Gastroesophageal sphincter (tissue), 4 donors: ENCODE data around the gene GRIP2. TPM values are rescaled to one million over a fixed set of nuclear protein-coding genes. Genes with fewer than 3 reads are reported as not detected.

Experiments
- ATAC-seq: fragments of 150-250 bp; one replicate; pipeline ENCODE4 v1.9.1; 2016; ENCODE audit warnings: mild to moderate bottlenecking, moderate library complexity
- H3K27ac ChIP-seq, 4 donors: fragments of 200-600 bp; sonication (generic) in 3 of 4; 1 replicate in 3 of 4; 2 replicates in 1 of 4; pipeline ENCODE4 v1.5.1; 2016 to 2019
- H3K27me3 ChIP-seq: fragments of 200-600 bp; sonication (generic); one replicate; pipeline ENCODE4 v1.5.1; 2019
- H3K36me3 ChIP-seq, 2 donors: fragments of 200-600 bp; sonication (generic); one replicate each; pipeline ENCODE4 v1.5.1; 2019; ENCODE audit warnings: control low read depth in 1 of 2
- H3K4me1 ChIP-seq, 3 donors: fragments of 200-600 bp; sonication (generic); 1 replicate in 2 of 3; 2 replicates in 1 of 3; pipeline ENCODE4 v1.5.1; 2016 to 2019; ENCODE audit warnings: control low read depth in 2 of 3
- H3K4me3 ChIP-seq, 2 donors: fragments of 200-600 bp; sonication (generic); one replicate each; pipeline ENCODE4 v1.5.1; 2019; ENCODE audit warnings: mild to moderate bottlenecking in 1 of 2, moderate library complexity in 1 of 2
- H3K9me3 ChIP-seq, 3 donors: fragments of 200-600 bp; sonication (generic); one replicate each; pipeline ENCODE4 v1.5.1; 2017 to 2019; ENCODE audit warnings: control low read depth in 2 of 3
- CTCF ChIP-seq, 4 experiments: fragments of 200-600 bp in 2 of 4; fragments of 450-650 bp in 2 of 4; sonication (generic) in 1 of 4; IDR thresholded peaks; one replicate each; pipeline ENCODE4 v1.5.1; 2017 to 2019; ENCODE audit warnings: antibody characterized with exemption in 4 of 4, mild to moderate bottlenecking in 2 of 4, moderate library complexity in 2 of 4
- EP300 ChIP-seq: sonication (generic); formaldehyde crosslinking; IDR thresholded peaks from one replicate; pipeline ENCODE4 v1.6.1; 2017; ENCODE audit warnings: antibody characterized with exemption, mild to moderate bottlenecking
- POLR2A ChIP-seq, 2 donors: fragments of 450-650 bp; IDR thresholded peaks; one replicate each; pipeline ENCODE4 v1.6.1; 2017; ENCODE audit warnings: antibody characterized with exemption in 2 of 2, mild to moderate bottlenecking in 2 of 2, moderate library complexity in 1 of 2
- POLR2AphosphoS5 ChIP-seq: sonication (generic); formaldehyde crosslinking; IDR thresholded peaks from one replicate; pipeline ENCODE4 v1.6.1; 2017; ENCODE audit warnings: antibody characterized with exemption
- WGBS, 2 donors: methylation state at CpG; one replicate each; pipeline ENCODE4 v1.1.5; 2018; ENCODE audit warnings: low coverage in 1 of 2; 5-methylcytosine and 5-hydroxymethylcytosine counted together
- total RNA-seq, 4 donors: library from RNA; depleted of rRNA; stranded (reverse); fragments of >200 nt; gene quantifications; one replicate each; pipeline ENCODE4 v1.1.0, GENCODE V29; 2016

Gene GRIP2
- total RNA-seq, 4 donors from 2014 or later: 0.27 to 1.6 (median 0.72) TPM

DNA sequence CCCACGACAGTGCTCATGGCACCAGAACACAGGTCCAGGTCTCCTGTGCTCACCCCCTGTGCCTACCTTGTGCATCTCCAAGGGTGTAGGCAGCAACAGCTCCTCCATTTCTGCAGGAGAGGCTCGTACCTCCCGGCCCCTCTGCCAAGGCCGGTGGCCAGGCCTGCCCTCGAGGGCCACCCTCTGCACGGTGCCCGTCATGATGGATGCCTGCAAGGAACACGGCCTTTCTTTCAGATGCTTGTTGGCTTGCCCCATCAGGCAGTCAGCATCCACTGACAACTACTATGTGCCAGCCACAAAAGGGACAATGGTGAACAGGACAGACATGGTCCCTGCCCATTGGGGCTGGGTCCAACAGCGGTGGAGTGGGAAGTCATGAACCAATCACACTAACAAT is 43.8 kb downstream of the GRIP2 start:
- no peak overlapping the region for H3K27ac ChIP-seq
- no peaks in the 10 kb centered on the region for H3K36me3 ChIP-seq
- no peak for ATAC-seq
- 92 to 100% methylated on average over 1 to 2 of the region's 9 CpGs for WGBS, 2 donors
- TF ChIP-seq EP300: no peak
- no peak for TF ChIP-seq CTCF (IDR thresholded peaks at IDR 0.05)
- TF ChIP-seq POLR2AphosphoS5: no peak
- TF ChIP-seq POLR2A (IDR thresholded peaks at IDR 0.05): no peak
- no peak overlapping the region for H3K4me3 ChIP-seq
- H3K9me3 ChIP-seq: peaks cover 0 to 18% (median 0%) of the 10 kb centered on the region in 3 donors
- no peaks in the 10 kb centered on the region for H3K4me1 ChIP-seq
- H3K27me3 ChIP-seq: no peaks in the 10 kb centered on the region

DNA sequence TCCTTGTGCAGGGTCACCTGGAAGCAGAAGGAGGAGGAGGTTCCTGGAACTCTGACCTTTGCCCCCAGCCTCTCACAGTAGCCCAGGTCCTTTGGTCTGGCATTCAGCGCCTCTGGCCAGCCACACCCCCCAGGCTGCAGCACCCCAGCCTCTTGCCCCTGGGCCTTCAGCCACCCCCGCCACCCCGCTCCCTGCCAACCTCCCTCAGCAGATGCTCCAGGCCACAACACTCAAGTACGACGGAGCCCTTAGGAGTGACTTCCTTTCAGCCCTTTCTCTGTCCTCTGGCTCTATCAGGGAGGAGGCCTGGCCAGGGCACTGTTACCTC is 45.2 kb downstream of the GRIP2 start:
- H3K36me3 ChIP-seq: no peaks in the 10 kb centered on the region
- no peak overlapping the region for H3K27ac ChIP-seq
- no peak for ATAC-seq
- TF ChIP-seq EP300 (no peak), POLR2AphosphoS5 (no peak), POLR2A (IDR thresholded peaks at IDR 0.05) (no peak), CTCF (IDR thresholded peaks at IDR 0.05) (no peak)
- no peak overlapping the region for H3K4me3 ChIP-seq
- peaks cover 0 to 7% (median 0%) of the 10 kb centered on the region in 3 donors for H3K9me3 ChIP-seq
- 94% methylated on average over 3 of the region's 5 CpGs; no CpG with 5 or more reads in 1 of the 2 donors for WGBS, 2 donors
- H3K27me3 ChIP-seq: no peaks in the 10 kb centered on the region
- H3K4me1 ChIP-seq: no peaks in the 10 kb centered on the region

DNA sequence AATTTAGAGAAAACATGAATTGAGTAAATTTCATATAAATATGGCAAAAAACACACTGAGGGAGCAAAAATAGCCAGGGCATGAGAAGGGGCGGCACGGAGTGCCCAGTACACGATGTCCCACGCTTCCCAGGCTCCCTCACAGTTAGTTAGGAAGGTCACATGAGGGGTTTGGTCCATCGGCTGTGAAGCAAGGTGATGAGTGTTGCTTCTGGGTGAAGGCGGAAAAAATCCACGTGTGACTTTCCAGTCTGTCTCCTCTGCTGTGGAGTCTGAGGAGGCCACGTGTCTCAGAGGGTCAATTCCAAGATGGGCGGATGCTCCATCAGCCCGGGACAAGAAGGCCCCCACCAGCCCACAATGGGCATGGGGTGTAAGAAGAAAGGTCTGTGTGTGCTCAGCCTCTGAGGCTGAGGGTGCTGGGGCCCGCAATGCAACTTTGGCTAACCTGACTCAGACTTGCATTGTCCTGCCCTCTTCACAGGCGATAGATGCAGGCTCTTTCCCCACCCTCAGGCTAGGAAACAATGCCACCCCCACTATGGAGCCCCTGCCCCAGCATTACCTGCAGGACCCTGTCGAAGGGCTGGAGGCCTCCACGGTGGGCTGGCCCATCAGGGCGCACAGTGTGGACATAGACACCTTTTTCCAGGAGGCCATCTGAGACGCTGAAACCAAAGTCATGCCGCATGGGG is 45.7 kb downstream of the GRIP2 start:
- H3K36me3 ChIP-seq: peaks cover 0 to 4% of the 10 kb centered on the region in 2 donors
- H3K9me3 ChIP-seq: peaks cover 0 to 2% (median 0%) of the 10 kb centered on the region in 3 donors
- no peaks in the 10 kb centered on the region for H3K27me3 ChIP-seq
- H3K4me1 ChIP-seq: no peaks in the 10 kb centered on the region
- WGBS, 2 donors: 90 to 92% methylated on average over 6 to 9 of the region's 17 CpGs
- no peak overlapping the region for H3K4me3 ChIP-seq
- no peak for TF ChIP-seq EP300
- H3K27ac ChIP-seq: no peak overlapping the region
- no peak for ATAC-seq

DNA sequence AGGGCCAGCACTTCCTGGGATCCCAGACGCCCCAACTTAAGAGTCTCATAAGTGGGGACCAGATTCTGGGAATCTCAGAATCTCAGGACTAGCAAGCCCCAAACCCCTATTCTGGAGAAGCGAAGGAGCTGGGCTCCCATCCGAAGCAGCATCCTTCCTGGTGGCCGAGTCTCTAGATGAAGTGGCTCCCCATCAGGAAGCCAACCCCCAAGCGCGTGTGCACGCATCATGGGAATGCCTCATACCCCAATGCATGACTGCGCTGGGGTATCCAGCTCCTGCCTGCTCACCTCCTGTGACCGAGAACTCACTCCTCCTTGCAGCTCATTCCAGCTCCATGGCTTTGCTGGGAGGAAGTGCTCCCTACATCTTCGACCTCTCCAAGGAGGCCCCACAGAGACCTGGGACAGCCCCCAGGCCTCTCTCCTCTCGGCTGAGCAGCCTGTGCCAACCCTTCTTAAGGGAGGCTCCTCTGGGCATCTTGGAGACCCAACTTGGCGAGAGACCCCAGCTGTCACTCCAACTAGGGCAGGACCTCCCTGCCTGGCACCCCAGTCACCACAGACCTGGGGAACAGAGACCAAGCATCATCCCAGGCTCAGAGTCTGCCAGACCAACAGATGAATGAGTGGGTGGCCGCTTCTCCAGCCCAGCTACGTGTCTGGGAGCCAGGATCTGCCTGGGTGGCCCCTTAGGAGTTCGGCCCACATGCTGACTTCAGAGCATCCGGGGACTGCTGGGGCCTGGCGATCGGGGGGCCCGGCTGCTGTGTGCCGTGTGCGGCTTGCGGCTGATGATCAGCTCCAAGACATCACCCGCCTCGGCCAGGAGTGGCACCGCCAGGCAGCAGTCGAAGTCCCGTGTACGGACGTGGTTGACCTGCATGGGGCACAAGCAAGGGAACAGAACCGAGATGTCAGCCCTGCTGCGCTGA is 46.9 kb downstream of the GRIP2 start:
- Histone ChIP-seq H3K4me1 (peaks cover 0 to 10% (median 0%) of the 10 kb centered on the region in 3 donors), H3K9me3 (no peaks in the 10 kb centered on the region), H3K27ac (no peak overlapping the region), H3K4me3 (no peak overlapping the region), H3K27me3 (no peaks in the 10 kb centered on the region), H3K36me3 (peaks cover 0 to 7% of the 10 kb centered on the region in 2 donors)
- WGBS, 2 donors: 85 to 95% methylated on average over 8 to 11 of the region's 31 CpGs
- TF ChIP-seq EP300 (no peak), POLR2A (IDR thresholded peaks at IDR 0.05) (no peak), CTCF (IDR thresholded peaks at IDR 0.05) (no peak), POLR2AphosphoS5 (no peak)
- ATAC-seq: no peak

GRCh38 chr3:14491396-14492190 is 48.5 kb downstream of the GRIP2 start:
- WGBS, 2 donors: 90 to 100% methylated on average over 1 to 8 of the region's 17 CpGs
- Histone ChIP-seq H3K4me3 (no peak overlapping the region), H3K4me1 (peaks cover 0 to 16% (median 0%) of the 10 kb centered on the region in 3 donors), H3K36me3 (peaks cover 0 to 17% of the 10 kb centered on the region in 2 donors), H3K27me3 (no peaks in the 10 kb centered on the region), H3K27ac (no peak overlapping the region), H3K9me3 (no peaks in the 10 kb centered on the region)
- ATAC-seq: no peak
- TF ChIP-seq POLR2AphosphoS5 (no peak), POLR2A (IDR thresholded peaks at IDR 0.05) (no peak), EP300 (no peak), CTCF (IDR thresholded peaks at IDR 0.05) (no peak)
